Measurements from ENCODE around the gene GNB1L. TPM values are rescaled to one million over a fixed set of nuclear protein-coding genes. Genes with fewer than 3 reads are reported as not detected.

The GNB1L gene
- total RNA-seq, 2 experiments from 2014 or later = 3.0 to 6.5 TPM

DNA sequence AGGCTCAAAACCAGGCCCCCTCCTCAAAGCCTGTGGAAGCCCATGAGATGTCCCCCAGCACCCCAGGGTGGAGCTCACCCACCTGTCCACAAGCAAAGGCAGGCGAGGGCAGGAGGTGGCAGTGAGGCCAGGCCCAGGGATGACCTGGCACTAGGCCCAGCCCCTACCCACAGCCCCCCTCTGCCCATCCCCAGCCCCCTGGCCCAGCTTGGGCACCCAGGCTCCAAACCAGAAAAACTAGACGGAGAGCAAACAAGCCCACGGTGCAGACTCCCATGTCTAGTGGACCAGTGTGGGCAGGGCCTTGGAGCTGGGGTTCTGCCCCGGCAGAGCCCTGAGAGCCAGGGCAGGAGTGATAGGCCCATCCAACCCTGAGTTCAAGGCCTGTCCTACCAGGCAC lies 111.0 kb downstream of the GNB1L start:
- H3K4me1 Mint-ChIP-seq (ENCODE audit: low read depth) = no peaks in the 10 kb centered on the region
- no peak overlapping the region for H3K4me3 Mint-ChIP-seq
- Histone ChIP-seq H3K4me1 (ENCODE audit: insufficient read depth, low read length) (no peaks in the 10 kb centered on the region), H3K9me3 (ENCODE audit: control insufficient read depth in 1 of 2, insufficient read depth in 1 of 2, low read length in 2 of 2) (no peaks in the 10 kb centered on the region), H3K27ac (ENCODE audit: low read depth in 1 of 2, low read length in 2 of 2) (no peak overlapping the region), H3K27me3 (ENCODE audit: control insufficient read depth in 1 of 2, insufficient read depth in 2 of 2, low read length in 2 of 2) (no peaks in the 10 kb centered on the region), H3K4me3 (ENCODE audit: low read length) (no peak overlapping the region), H3K36me3 (ENCODE audit: insufficient read depth, low read length) (no peaks in the 10 kb centered on the region)
- ChIA-PET CTCF (no interaction called here), POLR2A (no interaction called here)
- DNase-seq = no peak
- H3K27me3 Mint-ChIP-seq = no peaks in the 10 kb centered on the region
- no peak for ATAC-seq (ENCODE audit: poor library complexity)
- no peaks in the 10 kb centered on the region for H3K36me3 Mint-ChIP-seq (ENCODE audit: low read depth)
- intact Hi-C loops (cut with DNase I, micrococcal nuclease) = no loop called here
- no peaks in the 10 kb centered on the region for H3K9me3 Mint-ChIP-seq
- no peak overlapping the region for H3K27ac Mint-ChIP-seq
- TF ChIP-seq, protein P1, sequence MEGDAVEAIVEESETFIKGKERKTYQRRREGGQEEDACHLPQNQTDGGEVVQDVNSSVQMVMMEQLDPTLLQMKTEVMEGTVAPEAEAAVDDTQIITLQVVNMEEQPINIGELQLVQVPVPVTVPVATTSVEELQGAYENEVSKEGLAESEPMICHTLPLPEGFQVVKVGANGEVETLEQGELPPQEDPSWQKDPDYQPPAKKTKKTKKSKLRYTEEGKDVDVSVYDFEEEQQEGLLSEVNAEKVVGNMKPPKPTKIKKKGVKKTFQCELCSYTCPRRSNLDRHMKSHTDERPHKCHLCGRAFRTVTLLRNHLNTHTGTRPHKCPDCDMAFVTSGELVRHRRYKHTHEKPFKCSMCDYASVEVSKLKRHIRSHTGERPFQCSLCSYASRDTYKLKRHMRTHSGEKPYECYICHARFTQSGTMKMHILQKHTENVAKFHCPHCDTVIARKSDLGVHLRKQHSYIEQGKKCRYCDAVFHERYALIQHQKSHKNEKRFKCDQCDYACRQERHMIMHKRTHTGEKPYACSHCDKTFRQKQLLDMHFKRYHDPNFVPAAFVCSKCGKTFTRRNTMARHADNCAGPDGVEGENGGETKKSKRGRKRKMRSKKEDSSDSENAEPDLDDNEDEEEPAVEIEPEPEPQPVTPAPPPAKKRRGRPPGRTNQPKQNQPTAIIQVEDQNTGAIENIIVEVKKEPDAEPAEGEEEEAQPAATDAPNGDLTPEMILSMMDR (IDR thresholded peaks at IDR 0.05) = no peak

DNA sequence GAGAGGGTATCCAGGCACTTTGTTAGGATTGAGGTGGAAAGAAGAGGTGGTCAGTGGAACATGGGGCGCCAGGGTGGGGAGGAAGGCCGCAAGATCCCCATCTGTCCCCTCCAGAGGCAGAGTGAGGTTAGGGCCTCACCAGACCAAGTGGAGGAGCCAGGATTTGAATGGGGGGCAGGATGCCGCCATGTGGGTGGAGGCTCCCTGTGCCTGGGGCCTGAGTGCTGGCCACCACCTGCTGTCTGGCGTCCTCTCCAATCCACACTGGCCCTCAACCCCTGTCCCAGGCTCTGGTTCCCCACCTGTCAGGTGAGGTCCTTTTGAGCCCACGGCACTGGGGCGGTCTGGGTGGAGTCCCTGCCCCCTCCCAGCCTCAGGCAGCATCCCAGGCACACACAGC lies 111.6 kb downstream of the GNB1L start:
- no peaks in the 10 kb centered on the region for H3K27me3 ChIP-seq (ENCODE audit: control insufficient read depth in 1 of 2, insufficient read depth in 2 of 2, low read length in 2 of 2)
- no peaks in the 10 kb centered on the region for H3K9me3 Mint-ChIP-seq
- ChIA-PET CTCF (interaction anchor here (0.9 kb wide), 1 partner anchor 12 kb away, joined by 3 read pairs; no protein-coding TSS in a partner anchor), POLR2A (no interaction called here)
- DNase-seq (no peak), ATAC-seq (ENCODE audit: poor library complexity) (no peak)
- H3K36me3 Mint-ChIP-seq (ENCODE audit: low read depth) = no peaks in the 10 kb centered on the region
- H3K27ac Mint-ChIP-seq = no peak overlapping the region
- H3K4me1 Mint-ChIP-seq (ENCODE audit: low read depth) = no peaks in the 10 kb centered on the region
- H3K4me3 Mint-ChIP-seq = no peak overlapping the region
- no peak overlapping the region for H3K4me3 ChIP-seq (ENCODE audit: low read length)
- no peaks in the 10 kb centered on the region for H3K36me3 ChIP-seq (ENCODE audit: insufficient read depth, low read length)
- TF ChIP-seq, protein P1 (IDR thresholded peaks at IDR 0.05) = no peak
- H3K4me1 ChIP-seq (ENCODE audit: insufficient read depth, low read length) = no peaks in the 10 kb centered on the region
- intact Hi-C loops (cut with DNase I, micrococcal nuclease) = no loop called here
- H3K9me3 ChIP-seq (ENCODE audit: control insufficient read depth in 1 of 2, insufficient read depth in 1 of 2, low read length in 2 of 2) = no peaks in the 10 kb centered on the region
- no peaks in the 10 kb centered on the region for H3K27me3 Mint-ChIP-seq
- H3K27ac ChIP-seq (ENCODE audit: low read depth in 1 of 2, low read length in 2 of 2) = no peak overlapping the region

DNA sequence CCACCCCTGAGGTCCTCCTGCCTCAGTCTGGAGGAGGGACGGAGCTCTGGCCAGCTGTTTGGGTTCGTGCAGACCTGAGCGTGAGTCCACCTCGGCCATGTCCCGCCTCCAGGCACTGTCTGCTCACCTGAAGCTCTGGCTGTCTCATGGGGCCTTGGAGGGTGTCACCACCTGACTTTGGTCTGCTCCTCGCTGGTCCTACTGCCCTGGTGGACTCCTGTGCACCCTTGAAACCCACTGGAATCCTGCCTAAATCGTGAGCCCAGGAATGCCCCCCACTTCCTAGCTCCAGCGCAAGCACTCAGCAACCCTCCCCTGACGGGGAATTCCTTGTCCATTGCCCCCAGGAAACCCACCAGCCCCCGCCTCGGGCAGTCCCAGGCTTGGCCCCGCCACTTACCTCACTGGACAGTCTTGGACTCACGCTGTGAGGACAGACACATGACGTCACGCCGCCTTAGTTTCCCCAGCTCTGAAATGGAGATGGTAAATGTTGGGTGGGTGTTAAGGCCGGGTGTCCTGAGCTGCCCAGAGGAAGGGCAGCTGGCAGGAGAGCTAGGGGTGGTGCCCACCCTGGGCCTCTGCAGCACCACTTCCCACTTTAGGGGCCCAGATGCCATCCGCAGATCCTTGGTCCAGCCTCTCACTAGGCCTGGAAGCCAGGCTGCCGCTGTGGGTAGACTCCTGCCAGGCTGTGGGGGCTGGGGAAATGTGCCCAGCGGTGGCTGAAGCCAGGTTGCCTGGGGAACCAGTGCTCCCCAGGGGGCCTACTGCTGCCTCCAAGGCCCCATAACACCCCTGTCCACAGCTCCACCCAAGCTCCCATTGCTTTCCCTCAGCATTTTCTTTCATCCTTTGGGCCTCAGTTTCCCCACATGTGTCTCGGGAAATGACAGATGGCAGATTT lies 112.3 kb downstream of the GNB1L start:
- TF ChIP-seq, protein P1 (IDR thresholded peaks at IDR 0.05) = no peak
- ChIA-PET CTCF (interaction anchor here (0.9 kb wide), 1 partner anchor 12 kb away, joined by 3 read pairs; no protein-coding TSS in a partner anchor), POLR2A (no interaction called here)
- Histone ChIP-seq H3K36me3 (ENCODE audit: insufficient read depth, low read length) (no peaks in the 10 kb centered on the region), H3K27me3 (ENCODE audit: control insufficient read depth in 1 of 2, insufficient read depth in 2 of 2, low read length in 2 of 2) (no peaks in the 10 kb centered on the region), H3K27ac (ENCODE audit: low read depth in 1 of 2, low read length in 2 of 2) (no peak overlapping the region), H3K4me3 (ENCODE audit: low read length) (no peak overlapping the region), H3K4me1 (ENCODE audit: insufficient read depth, low read length) (no peaks in the 10 kb centered on the region), H3K9me3 (ENCODE audit: control insufficient read depth in 1 of 2, insufficient read depth in 1 of 2, low read length in 2 of 2) (no peaks in the 10 kb centered on the region)
- Mint-ChIP-seq H3K9me3 (no peaks in the 10 kb centered on the region), H3K36me3 (ENCODE audit: low read depth) (no peaks in the 10 kb centered on the region), H3K4me1 (ENCODE audit: low read depth) (no peaks in the 10 kb centered on the region), H3K27me3 (no peaks in the 10 kb centered on the region), H3K4me3 (no peak overlapping the region), H3K27ac (no peak overlapping the region)
- DNase-seq (no peak), ATAC-seq (ENCODE audit: poor library complexity) (no peak)
- intact Hi-C loops (cut with DNase I, micrococcal nuclease) = no loop called here
